GM08714 (cell line): ENCODE results near the gene ZNF664.
"Not testable (repeated sequence)": the region's sequence is repeated elsewhere in the genome, so short reads cannot be mapped to it uniquely, and the experiment has no call there.

Experiments
- H3K4me3 ChIP-seq: fragments of 200-500 bp; sonication (Bioruptor generic); 2 replicates; pipeline ENCODE4 v1.5.1; 2014; ENCODE audit warnings: mild to moderate bottlenecking, low read length, inconsistent platforms
- ZNF274 ChIP-seq: IDR thresholded peaks from 2 replicates; pipeline ENCODE4 v1.6.1; 2012; ENCODE audit warnings: mild to moderate bottlenecking, low read depth, low read length

Gene ZNF664

GRCh38 chr12:123937707-123938591 lies 35.1 kb upstream of the ZNF664 start:
- no peak for TF ChIP-seq ZNF274
- H3K4me3 ChIP-seq = no peak overlapping the region

- TF ChIP-seq ZNF274 = no peak
- H3K4me3 ChIP-seq = no peak overlapping the region
Observed at GRCh38 chr12:123938679-123939480, 34.1 kb upstream of the ZNF664 start.

DNA sequence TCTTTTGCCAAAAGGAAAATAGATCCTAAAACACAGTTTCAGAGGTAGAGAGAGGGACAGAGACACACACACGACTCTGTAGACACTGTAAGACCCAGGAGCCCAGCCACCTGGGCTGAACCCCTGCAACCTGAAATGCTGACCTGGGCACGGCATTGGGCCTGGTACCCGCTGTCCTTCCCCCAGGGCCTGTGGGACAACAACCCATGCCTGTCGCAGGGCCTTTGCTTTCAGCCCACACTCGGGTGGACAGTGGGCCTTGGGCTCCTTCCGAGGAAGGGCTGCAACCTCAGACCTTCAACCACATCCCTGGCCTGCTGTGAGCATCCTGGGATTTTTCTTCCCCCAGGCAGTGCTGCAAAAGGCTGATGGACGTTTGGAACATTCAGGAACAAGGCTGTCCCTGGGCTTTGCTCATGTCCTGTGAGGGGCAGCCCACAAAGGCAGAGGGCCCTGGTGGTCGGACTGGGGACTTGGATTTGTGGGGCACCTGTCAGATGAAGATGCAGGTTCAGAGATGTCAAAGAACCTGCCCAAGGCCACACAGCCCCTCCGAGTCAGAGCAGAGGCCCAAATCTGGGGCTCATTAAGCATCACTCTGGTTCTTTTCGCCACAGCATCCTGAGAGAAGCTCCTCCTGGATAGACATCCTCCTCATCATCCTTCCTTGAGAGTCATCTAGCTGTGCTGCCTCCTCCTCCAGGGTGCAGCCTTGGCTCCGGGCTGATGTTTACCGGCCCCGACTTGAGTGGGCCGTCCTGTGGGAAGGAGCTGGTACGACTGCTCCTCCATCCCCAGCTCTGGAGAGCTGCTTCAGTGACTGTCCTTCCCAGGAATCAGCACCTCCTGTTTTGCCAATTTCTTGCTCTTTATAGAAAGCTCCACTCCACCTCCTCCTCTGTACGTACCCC lies 33.0 kb upstream of the ZNF664 start:
- TF ChIP-seq ZNF274 = no peak
- no peak overlapping the region for H3K4me3 ChIP-seq

GRCh38 chr12:123940627-123940966 lies 32.4 kb upstream of the ZNF664 start:
- TF ChIP-seq ZNF274 = no peak

DNA sequence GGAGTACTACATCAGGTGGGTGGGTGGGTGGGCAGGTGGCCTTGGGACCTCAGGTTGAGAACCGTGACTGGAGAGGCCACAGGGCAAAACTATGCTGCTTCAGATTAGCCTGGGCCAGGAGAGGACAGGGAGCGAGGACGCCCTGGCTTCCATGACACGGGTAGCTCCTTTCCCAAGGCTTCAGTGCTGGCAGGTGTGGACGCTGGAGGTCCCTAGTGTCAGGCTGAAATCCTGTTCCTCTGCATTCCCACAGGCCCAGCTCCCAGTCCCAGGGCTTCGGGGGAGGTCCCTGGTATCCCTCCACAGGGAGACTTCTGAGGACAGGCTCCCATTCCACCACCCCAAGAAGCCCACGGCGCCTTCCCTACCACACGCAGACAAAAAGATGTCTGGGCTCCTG lies 32.0 kb upstream of the ZNF664 start:
- TF ChIP-seq ZNF274 = no peak
- H3K4me3 ChIP-seq = no peak overlapping the region

More at GRCh38 chr12:123940627-123940966, 32.4 kb upstream of the ZNF664 start:
- H3K4me3 ChIP-seq = no peak overlapping the region

DNA sequence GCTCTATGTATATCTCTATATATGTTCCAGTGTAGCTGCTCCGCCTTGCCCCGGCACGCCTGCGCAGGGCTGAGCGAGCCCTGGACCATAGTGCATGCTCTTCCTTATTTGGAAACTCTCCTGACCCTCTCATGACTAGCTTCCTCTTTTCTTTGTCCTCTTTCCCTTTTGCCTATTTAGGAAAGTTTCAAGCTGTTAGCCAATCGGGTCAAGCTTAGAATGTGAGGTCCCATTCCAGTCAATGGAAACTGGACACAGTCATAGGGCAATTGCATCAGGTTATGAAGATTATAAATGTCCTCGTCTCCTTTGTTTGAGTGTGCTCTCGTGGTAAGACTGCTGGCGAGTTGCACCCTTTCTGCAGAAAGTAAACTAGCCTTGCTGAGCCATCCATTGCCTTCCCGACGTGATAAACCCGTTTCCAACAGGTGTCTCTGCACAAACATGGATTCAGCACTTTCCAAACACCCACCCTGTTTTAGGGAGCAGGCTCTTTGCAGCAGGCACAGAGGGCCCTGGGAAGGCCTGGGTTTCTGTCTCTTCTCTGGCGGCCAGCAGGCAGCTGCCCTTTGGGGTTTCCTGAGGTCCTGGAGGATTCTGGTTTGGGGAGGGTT lies 31.3 kb upstream of the ZNF664 start:
- no peak for TF ChIP-seq ZNF274
- H3K4me3 ChIP-seq = no peak overlapping the region

DNA sequence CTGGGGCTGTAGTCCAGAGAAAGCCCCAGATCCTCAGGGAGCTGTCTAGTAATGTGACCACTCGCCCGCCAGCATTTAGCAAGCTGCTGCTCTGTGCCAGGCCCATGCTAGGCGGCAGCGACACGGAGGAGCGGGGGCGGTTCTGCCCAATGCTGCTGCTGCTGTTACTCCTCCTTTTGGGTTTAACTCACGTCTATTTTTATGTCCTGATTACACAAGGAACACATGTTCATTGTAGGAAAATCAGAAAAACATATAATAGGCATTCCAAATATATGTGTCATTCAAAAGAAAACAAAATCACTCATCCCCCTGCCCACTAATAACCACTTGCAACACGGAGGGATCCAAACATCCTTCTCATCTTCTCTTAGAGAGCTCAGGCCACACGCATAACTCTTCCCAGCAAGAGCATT lies 30.8 kb upstream of the ZNF664 start:
- no peak overlapping the region for H3K4me3 ChIP-seq
- no peak for TF ChIP-seq ZNF274

GRCh38 chr12:123942911-123943648 lies 29.9 kb upstream of the ZNF664 start:
- H3K4me3 ChIP-seq = no peak overlapping the region
- TF ChIP-seq ZNF274 = no peak

- H3K4me3 ChIP-seq = no peak overlapping the region
Observed at GRCh38 chr12:123943816-123944215, 29.2 kb upstream of the ZNF664 start.

DNA sequence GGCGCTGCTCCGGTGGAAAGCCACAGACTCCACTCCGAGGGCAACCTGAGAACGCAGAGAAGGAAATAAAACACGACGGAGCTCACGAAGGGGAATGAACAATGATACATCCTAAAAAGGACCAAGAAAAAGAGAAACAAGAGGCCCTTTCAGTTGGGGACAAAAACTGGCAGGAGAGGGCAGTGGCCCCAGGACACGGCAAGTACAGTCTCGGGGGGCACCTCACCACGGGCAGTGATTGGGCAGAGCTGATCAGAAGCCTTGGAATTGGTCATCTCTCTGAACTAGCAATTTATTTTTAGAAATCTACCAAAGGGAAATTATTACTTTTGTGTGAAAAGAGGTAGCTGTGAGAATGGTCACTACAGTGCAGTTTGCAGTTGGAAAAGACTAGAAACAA lies 28.3 kb upstream of the ZNF664 start:
- no peak overlapping the region for H3K4me3 ChIP-seq
- TF ChIP-seq ZNF274 = no peak

More at GRCh38 chr12:123943816-123944215, 29.2 kb upstream of the ZNF664 start:
- TF ChIP-seq ZNF274 = no peak

DNA sequence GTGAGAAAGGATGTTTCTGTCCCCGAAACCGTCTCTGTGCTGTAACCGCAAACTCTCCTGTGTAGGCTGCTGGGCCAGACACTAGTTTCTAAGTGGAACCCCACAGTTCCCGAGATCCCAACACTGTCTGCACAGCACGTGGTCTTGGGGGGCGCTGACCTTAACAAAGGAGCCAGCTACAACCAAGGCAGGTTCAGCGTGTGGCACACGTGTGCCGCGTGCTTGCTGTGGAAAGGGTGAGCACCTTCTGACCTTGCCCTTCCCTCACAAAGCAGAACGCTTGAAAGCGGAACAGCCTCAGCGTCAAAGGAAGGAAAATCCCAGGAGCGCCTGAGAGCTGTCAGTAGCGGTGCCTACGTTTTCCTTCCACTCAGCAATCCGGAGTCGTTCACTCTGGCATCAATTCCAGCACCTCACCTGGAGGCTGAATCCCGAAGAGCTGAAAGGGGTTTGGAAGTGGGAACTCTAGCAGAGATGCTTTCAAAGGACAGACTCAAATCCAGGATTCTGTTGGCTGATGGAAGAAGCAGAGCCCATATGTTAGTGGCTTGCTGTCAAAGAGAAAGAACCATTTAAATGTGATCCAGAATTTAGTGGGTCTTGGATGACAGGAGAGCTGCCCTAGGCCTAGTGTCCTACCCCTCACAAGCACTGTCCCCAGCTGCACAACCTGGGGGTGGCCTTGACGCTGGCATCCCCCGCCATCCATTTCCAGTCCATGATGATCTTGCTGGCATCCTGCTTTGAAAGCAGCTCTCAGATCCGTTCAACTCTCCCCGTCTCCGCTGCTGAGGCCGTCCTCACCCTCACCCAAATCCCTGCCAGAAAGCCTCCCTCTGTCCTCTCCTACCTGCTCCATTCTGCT lies 27.5 kb upstream of the ZNF664 start:
- no peak for TF ChIP-seq ZNF274

GRCh38 chr12:123946152-123946515 lies 26.9 kb upstream of the ZNF664 start:
- TF ChIP-seq ZNF274 = no peak
- H3K4me3 ChIP-seq = no peak overlapping the region

More for the DNA sequence above, 27.5 kb upstream of the ZNF664 start:
- no peak overlapping the region for H3K4me3 ChIP-seq

DNA sequence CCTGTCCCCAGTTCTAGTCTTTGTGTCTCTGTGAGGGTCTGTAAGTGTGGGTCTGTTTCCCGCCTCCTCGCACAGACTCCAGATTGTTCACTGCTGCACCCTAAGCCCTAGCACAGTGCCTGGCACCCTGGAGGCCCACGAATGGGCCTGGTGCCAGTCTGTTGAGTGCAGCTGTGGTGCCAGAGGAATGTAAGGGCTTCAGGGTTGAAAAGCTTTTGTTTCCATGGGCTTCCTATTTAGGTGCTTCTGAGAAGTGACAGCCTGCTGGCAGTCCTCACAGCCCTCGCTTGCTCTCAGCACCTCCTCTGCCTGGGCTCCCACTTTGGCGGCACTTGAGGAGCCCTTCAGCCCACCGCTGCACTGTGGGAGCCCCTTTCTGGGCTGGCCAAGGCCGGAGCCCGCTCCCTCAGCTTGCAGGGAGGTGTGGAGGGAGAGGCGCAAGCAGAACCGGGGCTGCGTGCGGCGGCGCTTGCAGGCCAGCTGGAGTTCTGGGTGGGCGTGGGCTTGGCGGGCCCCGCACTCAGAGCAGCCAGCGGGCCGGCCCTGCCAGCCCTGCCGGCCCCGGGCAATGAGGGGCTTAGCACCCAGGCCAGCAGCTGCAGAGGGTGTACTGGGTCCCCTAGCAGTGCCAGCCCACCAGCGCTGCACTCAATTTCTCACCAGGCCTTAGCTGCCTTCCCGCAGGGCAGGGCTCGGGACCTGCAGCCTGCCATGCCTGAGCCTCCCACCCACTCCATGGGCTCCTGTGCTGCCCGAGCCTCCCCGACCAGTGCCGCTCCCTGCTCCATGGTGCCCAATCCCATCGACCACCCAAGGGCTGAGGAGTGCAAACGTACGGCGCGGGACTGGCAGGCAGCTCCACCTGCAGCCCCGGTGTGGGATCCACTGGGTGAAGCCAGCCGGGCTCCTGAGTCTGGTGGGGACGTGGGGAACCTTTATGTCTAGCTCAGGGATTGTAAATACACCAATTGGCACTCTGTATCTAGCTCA lies 26.2 kb upstream of the ZNF664 start:
- H3K4me3 ChIP-seq = not testable (repeated sequence)

- not testable (repeated sequence) for H3K4me3 ChIP-seq
Observed at GRCh38 chr12:123947531-123947930, 25.5 kb upstream of the ZNF664 start.
